GM19193 (cell line): ENCODE measurements around the gene SEC14L2.

Experiments
- POLR2A ChIP-seq: IDR thresholded peaks from 4 replicates; pipeline ENCODE4 v1.6.1; 2011; ENCODE audit not compliant: insufficient read depth, insufficient read length; ENCODE audit errors: extremely low read depth

SEC14L2 gene

GRCh38 chr22:30432096-30432495, 35.3 kb downstream of the SEC14L2 start:
- TF ChIP-seq POLR2A, result no peak

DNA sequence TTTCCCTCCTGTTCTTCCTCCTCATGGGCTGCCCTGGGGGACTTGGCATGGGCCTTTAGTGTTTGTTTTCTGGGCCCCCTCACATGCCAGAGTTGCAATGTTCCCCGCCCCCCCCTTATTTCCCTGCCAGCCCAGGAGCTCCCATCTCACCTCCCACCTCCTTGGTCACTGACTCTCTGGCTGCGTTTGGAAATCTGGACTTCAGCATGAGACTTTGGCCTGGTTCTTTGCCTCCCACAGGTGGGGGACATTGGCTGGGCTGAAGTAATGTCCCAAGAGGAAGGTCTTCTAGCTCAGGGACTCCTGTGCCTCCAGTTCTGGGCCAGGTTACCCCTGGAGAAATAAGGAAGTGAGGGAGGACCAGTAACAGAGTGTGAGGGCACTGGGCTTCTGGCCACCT, 35.7 kb downstream of the SEC14L2 start:
- TF ChIP-seq POLR2A, result no peak

DNA sequence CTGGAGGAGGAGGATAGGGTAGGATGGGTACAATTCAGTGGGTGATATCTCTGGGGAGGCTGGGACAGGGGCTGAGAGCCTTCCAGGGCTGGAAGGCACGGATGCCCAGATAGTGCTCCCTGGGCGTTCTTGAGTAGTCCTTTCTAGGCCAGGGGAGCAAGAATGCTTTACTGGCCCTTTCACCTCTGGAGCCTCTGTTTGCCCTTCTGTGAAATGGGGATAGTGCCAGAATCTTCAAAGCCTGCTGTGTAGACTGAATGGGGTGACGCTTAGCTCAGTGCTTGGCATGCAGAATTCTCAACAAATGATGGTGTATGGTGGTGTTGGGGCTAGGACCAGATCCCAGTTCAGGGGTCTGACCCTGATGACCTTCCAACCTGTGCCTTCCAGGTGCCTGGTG, 36.4 kb downstream of the SEC14L2 start:
- TF ChIP-seq POLR2A, result no peak

DNA sequence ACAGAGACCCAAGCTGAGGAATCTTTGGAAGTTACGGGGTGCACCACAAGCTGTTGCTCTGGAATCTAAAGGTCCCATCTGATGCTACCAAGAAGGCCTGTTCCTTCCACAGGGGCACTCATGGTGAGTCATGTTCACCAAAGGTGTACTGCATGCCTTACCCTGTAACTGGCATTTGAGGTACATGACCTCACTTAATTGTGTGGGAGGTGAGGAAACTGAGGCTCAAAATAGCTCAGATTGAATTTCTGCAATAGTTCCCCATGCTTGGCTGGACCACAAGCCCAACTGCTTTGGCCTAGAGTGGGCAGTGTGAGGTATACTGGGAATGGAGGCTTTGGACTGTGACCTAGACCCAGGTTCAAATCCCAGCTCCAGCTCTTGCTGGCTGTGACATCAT, 37.0 kb downstream of the SEC14L2 start:
- no peak for TF ChIP-seq POLR2A

DNA sequence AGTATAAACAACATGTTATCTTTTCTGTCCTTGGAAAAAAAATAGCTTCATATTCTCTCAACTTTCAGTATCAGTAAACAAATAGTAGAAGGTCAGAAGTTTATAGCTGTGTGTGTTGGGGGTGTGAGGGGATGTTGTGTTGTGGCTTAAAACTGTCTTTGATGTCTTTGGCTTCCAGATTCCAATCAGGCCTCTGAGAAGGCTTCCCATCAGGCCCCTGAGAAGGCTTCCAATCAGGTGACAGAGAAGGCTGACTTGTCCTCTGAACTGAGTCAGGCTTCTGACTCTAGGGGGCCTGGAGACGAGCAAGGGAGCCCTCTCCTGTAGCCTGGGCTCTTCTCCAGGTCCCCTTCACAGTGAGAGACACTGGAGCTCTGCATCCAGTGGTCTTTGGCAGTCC, 38.0 kb downstream of the SEC14L2 start:
- TF ChIP-seq POLR2A, result no peak

GRCh38 chr22:30435674-30436126, 38.9 kb downstream of the SEC14L2 start:
- no peak for TF ChIP-seq POLR2A

GRCh38 chr22:30436196-30436595, 39.4 kb downstream of the SEC14L2 start:
- TF ChIP-seq POLR2A, result no peak

GRCh38 chr22:30438559-30438958, 41.7 kb downstream of the SEC14L2 start:
- TF ChIP-seq POLR2A, result no peak

GRCh38 chr22:30439226-30439625, 42.4 kb downstream of the SEC14L2 start:
- no peak for TF ChIP-seq POLR2A

DNA sequence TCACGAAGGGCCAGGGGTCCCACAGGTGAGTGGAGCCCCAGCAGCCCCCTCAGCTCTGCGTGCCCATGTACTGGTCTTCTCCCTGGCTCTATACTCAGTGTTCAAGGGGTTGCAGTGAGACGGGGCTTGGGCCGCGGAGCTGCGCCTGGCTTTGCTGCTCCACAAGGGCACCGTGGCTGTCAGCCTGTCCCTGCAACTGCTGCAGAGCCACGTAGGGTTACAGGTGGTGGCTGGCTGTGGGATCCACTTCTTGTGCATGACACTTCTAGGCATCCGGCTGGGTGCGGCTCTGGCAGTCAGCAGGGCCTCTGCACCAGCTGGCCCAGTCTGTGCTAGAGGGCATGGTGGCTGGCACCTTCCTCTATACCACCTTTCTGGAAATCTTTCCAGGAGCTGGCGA, 43.0 kb downstream of the SEC14L2 start:
- TF ChIP-seq POLR2A, result no peak

- no peak for TF ChIP-seq POLR2A
These were observed 44.3 kb downstream of the SEC14L2 start for GRCh38 chr22:30441088-30441487.

DNA sequence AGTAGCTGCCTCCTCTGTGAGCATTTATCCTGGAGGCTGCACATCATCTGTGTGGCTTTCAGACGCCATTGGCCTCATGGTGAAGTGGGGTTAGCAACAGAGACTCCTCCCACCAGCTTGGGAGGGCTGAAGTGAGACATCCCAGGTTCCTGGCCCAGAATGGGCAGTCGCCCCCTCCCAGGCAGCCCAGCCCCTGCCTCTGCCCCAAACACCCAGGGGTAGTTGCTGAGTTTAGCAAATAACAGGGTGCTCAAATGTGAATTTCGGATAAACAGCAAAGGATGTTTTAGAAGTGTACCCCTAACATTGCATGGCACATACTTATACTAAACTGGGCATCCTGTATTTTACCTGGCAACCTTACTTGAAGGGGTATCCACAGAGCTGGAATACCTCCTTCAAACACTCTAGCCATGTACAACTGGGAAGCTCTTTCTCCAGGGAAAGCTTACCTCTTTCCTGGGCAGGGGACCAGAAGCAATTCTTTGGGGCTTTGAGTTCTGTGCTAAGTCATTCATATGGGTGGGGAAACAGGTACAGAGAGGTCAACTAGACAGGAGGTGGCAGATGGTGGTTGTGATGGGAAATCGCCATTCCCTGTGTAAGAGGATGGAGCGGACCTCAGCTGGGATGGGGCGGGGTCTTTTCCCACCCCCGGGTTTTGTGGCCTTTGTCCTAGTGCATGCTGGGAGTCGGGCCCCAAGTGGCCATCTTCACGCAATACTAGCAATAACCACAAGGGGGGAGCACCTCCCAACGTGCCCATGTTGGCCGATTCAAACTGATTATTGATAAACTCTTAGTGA, 48.0 kb downstream of the SEC14L2 start:
- TF ChIP-seq POLR2A, result peak; percentile 20

DNA sequence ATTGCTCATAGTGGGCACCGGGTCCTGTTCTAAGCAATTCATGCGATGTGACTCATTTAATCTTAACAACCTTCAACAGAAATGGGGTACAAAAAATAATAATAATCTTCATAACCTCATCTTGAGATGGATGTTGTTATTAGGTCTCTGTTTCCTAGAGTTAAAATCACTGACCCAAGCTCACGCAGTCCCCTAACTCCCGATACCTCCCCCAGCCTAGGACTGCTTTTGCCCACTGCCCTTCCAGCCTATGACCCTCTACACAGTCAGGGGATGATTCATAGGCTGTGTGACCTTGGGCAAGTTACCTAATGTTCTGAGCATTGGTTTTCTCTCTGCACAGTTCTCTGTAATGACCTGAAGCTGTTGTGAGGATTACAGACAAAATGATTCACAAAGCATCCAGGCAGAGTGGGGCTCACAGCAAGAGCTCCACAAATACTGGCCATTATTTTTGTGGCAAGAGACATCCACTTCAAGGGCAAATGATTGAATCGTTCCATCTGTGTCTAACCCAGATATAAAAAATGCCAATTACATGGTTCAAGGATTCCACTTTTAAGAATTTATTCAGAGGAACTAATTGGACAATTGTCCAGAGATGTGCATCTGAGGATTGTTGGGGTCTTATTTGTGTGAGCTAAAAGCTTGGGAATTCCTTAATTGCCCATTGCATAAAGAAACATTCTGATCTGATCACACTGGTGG, 48.8 kb downstream of the SEC14L2 start:
- TF ChIP-seq POLR2A, result no peak

DNA sequence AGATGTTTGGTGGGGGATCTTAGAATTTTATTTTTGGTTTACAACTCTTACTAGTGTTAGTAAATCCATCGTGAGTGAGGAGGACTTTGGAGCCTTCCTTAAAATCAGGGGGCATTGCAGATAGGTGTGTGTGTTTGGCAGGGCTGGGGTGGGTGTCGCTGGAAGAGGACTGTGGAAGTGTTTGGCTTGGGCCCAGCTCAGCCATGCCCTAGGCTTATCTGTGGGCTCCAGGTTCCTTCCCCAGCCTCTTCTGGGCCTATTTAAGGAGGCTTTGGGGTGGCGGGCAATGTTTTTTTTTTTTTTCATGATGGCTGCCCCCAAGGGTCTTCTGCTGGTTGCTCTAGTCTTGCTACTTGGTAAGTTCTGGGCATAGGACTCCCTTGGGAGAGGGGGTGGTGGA, 50.8 kb downstream of the SEC14L2 start:
- TF ChIP-seq POLR2A, result no peak

DNA sequence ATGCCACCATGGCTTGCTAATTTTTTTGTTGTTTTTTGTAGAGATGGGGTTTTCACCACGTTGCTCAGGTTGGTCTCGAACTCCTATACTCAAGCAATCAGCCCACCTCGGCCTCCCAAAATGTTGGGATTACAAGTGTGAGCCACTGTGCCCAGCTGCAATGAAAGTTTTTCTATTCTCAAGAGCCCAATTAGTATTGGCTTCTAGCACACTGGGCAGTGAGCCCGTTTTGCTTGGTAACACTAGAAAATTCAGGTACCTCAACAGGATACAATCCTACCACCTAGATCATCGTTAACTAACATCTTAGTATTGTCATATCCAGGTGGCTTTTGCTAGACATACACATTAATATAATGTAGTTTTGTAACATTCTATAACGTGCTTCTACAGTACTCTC, 56.0 kb downstream of the SEC14L2 start:
- no peak for TF ChIP-seq POLR2A
